GM21717 (cell line): ENCODE results near the gene MACF1.
A peak's percentile ranks its signal among the peaks of the same experiment; 100 is the strongest.
"Not testable (repeated sequence)": the region's sequence is repeated elsewhere in the genome, so short reads cannot be mapped to it uniquely, and the experiment has no call there.

Experiments
- ATAC-seq: cut with Tn5 transposase; IDR thresholded peaks from one replicate; pipeline ENCODE4 v1.9.1; 2021; ENCODE audit warnings: mild to moderate bottlenecking, moderate library complexity; ENCODE audit not compliant: unreplicated experiment

MACF1 gene

DNA sequence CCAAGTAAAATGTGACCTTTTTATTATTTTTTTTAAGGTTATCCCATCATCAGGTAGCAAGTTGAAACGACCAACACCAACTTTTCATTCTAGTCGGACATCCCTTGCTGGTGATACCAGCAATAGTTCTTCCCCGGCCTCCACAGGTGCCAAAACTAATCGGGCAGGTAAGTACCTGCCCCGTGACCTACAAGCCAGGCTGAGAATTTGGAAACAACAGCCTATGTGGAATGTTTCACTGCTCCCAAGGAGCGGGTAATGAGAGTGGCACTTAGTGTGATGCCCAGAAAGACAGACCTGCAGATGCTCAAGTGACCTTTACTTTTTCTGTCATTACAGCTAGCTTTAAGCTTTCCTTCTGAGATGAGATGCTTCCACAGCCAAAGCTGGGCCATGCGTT, 280.1 kb downstream of the MACF1 start:
- no peak for ATAC-seq

DNA sequence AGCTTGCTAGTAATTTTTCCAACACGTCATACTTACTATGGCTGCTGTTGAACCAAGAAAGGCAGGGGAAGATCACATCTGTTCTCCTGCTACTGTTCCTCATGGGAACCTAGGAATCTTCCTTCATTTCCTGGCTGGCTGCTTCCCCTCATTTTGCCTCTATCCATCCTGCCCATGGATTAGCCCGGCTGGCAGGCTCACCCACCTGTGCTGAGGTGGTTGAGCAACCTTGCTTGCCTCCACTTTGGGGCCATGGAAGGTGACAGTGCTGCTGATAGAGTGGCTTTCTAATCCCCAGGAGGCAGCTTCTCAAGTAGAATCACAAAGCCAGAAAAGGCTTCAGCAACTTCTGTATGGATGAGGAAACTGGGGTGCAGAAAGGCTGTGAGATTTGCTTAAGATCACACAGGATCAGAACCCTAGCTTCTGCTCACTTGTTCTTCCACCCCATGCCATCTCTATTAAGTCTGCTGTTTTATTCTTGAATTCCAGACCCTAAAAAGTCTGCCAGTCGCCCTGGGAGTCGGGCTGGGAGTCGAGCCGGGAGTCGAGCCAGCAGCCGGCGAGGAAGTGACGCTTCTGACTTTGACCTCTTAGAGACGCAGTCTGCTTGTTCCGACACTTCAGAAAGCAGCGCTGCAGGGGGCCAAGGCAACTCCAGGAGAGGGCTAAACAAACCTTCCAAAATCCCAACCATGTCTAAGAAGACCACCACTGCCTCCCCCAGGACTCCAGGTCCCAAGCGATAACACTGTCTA, 280.7 kb downstream of the MACF1 start:
- no peak for ATAC-seq

DNA sequence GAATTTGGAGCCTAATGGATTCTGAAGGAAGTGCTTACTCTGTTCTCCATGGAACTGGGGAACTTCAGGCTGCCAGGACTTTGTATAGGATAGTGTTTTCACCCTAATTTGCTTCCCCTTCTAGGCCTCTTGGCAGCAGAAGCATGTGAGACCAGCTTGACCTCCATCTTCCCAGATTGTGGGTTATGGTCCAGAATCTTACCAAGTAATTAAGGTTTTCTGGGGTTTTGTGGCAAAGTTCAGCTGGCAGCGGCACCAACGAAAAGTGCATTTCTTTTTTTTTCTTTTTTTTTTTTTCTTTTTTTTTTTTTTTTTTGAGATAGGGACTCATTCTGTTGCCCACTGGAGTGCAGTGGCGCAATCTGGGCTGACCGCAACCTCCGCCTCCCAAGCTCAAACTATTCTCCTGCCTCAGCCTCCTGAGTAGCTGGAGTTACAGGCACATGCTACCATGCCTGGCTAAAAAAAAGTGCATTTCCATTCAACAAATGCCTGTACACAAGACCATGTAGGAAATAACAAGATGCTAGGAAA, 283.6 kb downstream of the MACF1 start:
- no peak for ATAC-seq

DNA sequence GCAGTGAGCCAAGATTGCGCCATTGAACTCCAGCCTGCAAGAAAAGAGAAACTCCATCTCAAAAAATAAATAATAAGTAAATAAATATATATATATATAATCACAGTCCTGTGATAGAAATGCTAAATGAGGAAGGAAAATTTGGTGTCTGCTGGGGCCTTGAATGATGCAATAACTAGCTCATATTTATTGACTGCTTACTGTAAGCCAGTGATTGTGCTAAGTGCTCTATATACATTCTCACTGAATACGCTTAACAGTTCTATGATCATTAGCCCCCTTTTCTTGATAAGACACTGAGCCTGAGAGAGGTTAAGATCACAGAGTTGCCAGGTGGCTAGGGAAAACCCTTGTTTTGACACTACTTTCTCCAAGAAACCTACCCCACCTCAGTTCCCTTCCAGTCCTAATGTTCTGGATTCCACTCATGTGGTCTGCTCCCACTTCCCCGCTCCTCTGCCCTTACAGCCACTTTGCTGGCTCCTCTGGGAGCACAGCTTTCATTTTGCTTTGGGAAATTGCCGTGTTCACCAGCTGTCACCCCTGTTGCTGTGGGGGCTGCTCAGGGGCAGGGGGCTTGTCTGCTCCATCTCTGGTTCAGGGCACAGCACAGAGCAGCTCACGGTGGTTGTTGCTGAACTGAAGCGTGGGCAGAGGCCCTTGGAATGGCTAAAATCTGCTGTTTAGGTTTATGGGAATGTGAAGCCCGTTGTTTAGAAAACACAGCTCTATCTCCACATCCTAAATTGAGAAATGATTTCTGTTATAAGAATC, 284.5 kb downstream of the MACF1 start:
- ATAC-seq: no peak

DNA sequence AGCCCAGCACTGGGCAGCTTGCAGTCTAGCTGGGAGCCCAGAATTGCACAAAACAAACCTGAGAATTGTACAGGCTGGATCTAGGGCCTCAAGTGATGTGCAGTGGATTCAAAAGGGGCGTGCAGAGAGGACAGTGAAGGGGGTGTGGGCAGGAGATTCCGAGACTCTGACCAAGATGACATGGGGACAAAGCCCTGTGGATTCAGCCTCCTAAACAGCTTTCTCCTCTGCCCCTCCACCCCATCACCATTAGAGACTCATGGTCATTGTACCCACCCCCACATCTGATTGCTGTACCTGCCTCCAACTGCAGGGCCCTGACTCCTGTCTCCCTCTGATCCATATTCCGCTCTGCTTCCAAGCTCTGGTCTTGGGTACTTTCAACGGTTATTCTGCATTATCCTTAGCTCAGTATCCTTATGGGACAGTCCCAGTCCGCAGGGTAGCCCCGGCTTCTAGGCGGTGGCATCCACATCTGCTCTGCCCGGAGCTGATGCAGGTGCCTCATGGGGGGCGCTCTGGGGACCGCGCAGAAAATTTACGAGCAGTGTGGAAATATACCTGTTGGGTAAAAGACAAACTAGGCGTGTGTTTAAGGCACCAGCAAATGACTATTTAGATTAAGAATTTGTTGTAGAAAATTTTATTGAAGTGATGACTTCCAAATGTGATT, 285.2 kb downstream of the MACF1 start:
- ATAC-seq: no peak

DNA sequence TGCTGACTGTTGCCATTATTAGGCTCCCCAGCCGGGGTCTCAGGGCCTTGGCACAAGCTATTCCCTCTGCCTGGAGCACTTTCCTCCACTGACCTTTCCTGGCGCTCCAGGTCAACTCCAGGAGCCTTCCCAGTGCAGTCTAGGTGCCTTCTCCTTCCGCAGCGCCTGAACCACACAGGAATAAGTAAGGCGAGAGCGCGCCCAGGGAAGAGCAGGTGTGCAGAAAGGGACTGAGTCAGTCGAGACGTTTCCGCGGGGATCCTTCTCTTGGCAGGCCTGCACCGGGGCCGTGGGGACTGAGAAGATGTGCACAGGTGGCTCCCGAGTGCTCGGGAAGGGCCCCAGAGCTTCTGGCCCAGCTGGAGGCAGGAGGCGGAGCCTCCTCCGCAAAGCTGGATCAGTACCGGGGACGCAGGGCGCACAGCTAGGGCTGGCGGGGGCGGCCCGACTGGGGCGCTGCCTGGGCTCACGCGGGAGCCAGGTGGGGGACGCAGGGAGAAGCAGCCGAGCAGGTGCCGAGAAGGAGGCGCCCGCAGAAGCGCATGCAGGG, 286.2 kb downstream of the MACF1 start:
- no peak for ATAC-seq

DNA sequence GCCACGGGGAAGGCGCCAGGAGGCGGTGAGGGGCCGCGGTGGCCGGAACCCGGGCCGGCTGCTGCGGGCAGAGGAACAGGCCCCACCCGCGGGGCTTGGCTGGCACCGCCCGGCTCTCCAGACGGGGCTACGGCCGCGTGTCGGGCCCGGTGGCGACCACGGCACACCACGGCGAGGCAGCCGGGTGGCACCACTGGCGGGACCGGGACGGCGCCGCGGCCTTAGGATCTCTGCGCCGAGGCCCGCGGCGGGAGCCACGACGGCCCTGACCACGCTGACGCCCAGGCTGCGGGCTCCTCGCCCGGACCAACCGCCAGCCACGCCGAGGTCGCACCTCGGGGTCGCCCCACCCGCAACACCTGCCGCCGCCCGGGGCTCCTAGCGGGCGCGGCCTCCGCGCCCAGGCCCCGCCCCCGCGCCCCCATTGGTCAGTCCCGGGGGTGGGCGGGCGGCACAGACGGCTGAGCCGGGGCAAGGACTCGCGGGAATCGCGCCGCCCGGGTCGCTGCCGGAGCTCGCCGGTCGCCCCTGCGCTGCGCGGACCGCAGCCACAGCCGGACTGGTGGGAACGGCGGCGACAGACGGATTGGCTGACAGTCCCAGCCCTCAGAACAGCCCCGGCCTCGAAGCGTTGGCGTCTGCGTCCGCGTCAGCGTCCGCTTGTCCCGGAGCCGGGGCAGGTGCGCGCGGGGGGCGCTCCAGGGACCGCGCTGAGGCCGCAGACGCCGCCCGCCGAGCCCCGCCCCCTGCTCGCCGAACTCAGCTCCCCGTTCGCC, 286.8 kb downstream of the MACF1 start, which contains the start of gene BMP8A:
BMP8A (plus strand) TSS at position 491 of the 776 bp plus-strand sequence. CDS start 356 bp downstream, outside the sequence.
- ATAC-seq: peak; percentile 62

DNA sequence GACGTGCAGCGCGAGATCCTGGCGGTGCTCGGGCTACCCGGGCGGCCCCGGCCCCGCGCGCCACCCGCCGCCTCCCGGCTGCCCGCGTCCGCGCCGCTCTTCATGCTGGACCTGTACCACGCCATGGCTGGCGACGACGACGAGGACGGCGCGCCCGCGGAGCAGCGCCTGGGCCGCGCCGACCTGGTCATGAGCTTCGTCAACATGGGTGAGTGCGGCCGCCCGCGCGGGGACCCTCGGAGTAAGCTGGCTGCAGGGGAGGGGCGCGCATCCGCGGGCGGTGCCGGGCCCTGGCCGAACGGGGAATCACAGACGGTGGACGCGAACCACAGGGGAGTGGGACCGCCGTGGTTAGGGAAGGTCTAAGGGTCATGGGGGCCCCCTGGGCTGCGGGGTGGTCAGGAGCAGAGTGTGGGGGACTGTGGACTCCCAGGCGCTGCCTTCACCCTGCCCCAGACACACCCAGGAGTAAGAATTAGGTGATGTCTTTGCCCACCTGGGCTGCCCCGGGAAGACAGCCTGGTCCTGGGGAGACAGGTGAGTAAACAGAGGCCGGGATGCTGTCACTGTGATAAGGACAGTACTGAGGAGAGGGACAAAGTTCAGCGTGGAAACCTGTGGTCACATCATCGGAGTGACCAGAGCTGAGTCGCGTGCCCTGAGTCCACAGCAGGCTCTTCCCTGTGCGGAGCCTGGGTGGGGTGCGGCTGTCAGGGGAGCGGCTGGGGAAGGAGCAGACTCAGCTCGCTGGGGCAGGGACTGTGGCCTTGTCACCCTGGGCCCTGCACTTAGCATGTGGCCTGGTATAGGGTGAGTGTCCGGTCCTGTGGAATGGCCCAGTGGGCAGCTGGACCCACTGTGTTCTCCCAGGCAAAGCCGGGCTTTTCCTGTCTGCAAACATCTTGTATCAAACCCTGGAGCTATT, 287.9 kb downstream of the MACF1 start:
- not testable (repeated sequence) for ATAC-seq

DNA sequence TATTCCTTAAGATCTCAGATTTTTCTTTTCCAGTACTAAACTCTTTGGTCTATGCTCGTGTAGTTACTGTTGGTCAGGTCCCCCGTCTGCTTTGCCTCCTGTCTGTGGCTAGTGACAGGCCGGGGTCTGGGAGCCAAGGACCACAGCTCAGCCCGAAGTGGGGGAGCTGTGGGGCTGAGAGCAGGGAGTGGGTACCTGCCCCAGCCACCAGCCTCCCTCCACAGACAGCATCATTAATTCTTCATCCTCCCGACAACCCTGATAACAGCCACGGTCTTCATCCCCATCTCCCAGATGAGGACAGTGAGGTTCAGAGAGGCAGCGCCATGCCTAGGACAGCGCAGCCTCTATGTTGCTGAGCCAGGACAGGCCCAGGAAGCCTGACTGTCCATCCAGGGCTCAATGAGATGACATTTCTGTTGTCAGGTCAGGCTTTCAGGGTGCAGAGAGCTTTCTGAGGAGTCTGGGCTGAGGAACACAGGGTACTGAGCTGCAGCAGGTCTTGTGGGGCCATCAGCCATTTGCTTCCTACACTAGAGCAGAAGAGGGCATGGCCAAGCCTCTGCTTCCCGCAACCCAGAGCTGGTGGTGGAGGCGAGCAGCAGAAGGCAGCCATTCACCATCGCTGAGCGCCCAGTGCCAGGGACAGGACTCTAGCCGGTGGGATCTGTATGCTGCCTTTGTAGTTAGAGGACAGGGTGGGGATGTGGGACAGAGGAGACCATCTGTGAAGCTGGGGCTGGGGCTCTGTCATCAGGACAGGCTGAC, 288.7 kb downstream of the MACF1 start:
- ATAC-seq: not testable (repeated sequence)

DNA sequence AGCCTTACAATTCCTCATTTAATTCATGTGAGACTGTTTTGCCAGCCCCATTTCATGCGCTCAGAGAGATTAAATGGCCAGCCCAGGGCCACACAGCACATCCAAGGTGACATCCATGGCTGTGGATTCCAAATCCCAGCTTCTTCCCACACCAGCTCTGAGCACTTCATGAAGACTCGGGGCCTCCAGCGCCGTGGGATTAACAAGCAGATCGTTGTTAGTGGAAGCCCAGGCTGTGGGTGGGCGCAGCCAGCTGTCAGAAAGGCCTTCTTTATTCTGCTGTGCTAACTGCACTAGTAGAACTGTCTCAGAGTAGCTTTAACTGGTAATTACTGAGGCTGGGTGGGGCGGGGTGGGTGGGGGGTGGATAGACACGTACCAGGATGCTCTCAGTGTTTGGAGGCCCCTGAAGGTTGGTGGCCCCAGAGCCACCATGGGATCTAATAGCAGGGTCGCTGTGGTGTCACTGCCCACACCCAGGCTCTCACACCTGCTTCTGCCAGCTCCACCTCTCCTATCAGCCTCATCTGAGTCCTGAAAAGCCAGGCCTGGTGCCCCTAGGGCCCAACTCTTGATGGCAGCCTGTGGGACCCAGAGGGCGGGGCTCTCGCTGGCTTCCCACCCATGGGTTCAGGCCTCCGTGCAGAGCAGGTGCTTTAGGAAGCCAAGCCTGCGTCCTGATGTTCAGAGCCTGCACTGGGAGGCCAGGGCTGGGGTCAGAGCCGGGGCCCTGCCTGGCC, 290.3 kb downstream of the MACF1 start:
- no peak for ATAC-seq

DNA sequence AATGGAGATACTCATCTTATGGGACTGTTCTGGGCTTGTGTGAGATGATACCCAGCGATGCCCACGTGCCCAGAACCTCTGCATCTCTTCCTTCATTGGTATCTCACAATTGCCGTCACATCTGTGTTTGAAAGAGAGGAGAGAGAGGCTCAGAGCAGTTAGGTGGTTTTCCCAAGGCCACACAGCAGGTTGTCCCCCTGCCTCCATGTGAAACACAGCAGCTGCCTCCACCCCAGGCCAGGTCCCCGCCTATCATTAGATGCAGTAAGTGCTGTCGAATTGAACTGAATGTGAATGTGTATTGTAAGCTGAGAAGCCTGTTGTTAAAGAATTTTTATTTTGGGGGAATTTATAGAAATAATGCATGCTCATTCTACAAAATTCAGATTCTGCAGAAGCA, 292.0 kb downstream of the MACF1 start:
- ATAC-seq: not testable (repeated sequence)

DNA sequence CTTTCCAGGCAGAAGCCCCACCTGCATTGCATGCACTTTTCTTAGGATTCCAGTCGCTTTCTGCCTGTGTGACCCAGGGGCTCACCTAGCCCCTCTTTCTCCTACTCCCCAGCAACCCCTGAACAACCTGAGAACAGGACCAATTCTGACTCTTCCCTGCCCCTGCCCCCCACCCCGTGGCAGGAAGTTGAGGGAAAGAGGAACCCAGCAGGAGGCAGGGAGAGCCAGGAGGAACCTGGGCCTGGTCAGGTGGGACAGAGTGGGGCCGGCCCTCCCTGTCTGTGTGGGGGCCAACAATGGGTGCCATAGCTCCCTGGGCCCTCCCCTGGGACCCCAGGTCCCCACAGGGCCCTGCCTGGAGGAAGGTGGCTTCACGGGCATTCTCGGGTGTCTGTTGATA, 293.1 kb downstream of the MACF1 start:
- ATAC-seq: no peak

DNA sequence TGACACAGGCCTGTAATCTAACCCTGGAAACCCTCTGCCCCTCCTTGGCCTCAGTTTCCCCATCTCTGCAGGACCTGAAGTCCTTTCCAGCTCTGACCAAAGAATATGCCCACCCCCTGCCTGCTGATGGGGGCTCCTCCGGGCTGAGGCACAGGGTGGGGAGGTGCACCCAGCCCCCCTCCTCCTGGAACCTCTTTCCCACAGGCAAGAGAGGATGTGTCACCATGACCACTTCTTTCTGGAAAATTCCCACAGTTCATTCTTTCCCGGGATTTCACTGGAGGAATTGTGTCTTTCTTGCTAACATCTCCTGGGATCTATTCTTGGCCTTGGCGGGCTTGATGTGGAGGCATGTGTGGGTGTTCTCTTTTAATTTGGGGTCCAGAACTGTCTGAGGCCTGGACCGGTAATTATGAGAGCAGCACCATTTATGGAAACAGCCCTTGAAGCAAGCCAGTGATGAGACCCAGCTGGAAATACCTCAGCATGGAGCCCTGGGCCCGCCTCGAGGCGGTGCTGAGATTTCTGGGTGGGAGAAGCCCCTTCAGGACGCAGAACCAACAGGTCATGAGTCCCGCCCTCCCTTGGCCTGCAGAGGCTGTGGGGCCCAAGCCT, 293.7 kb downstream of the MACF1 start:
- not testable (repeated sequence) for ATAC-seq

DNA sequence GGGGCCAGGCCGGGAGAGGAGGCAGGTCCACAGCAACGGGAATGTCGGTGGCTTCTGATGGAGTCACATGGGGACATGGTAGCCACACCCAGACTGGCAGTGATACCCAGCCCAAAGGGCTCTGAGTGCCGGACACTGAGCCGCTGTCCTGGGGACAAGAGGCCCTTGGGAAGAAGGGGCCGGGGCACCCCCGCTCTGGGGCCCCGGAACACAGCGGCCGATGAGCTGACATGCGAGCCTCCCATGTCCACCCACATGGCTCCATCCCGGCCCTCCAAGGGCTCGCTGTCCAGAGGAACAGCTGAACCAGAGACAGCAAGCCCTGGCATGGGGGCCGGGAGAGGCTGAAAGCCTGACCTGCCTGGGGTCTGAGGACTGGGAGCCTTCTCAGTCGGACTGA, 294.3 kb downstream of the MACF1 start:
- not testable (repeated sequence) for ATAC-seq

DNA sequence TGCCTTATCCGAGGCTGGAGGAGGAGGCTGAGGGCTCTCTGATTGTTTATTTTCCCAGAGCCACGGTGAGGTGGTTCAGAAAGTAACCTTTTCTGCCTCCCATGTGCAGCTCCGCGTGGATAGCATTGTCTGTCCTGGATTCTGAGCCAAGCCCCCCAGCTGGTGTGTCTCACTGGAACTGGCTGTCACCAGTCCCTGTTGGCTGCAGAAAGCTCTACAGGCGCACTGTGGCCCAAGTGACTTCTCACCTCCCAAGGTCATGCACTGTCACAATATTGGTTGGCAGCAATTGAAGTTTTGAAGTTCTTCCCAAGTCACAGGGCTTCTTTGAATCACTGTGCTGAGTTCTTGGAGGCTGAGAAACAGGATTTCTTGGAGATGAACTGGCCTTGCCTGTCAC, 295.2 kb downstream of the MACF1 start:
- no peak for ATAC-seq

DNA sequence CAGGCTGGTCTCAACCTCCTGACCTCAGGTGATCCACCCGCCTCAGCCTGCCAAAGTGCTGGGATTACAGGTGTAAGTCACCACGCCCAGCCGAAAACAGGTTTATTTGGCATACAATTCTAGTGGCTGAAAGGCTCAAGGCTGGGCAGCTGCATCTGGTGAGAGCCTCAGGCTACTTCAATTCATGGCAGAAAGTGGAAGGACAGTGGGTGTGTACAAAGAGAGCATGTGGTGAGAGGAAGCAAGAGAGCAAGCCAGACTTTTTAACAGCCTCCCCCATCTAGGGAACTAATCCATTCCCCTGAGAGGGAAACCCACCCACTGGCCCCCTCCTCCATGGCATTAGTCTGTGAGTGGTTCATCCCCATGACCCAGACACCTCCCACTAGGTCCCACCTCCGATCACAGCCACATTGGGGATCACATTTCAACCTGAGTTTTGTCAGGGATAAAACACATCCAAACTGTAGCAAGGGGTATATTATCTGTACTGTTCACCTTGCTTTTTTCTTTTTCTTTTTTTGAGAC, 296.4 kb downstream of the MACF1 start:
- ATAC-seq: no peak

DNA sequence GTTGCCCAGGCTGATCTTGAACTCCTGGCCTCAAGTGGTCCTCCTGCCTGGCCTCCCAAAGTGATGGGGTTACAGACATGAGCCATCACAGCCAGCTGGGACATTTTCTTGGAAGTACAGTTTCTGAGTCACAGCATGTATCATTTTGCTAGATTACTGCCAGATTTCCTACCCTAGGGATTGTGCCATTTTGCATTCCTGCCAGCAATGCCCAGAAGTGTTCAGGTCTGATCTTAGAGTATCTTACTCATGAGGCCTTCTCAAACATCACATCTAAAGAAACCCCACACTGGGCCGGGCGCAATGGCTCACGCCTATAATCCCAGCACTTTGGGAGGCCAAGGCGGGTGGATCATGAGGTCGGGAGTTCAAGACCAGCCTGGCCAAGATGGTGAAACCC, 297.2 kb downstream of the MACF1 start:
- no peak for ATAC-seq
